GM12801 (cell line): ENCODE results near the gene GALNT6.

Experiments
- CTCF ChIP-seq: IDR thresholded peaks from one replicate; pipeline ENCODE4 v1.5.1; 2011; ENCODE audit warnings: control low read depth; ENCODE audit not compliant: insufficient read length; ENCODE audit errors: extremely low read depth

The GALNT6 gene

GRCh38 chr12:51428256-51428655, 37.0 kb upstream of the GALNT6 start:
- TF ChIP-seq CTCF: no peak

GRCh38 chr12:51424662-51425539, 33.7 kb upstream of the GALNT6 start, which contains the start of gene SLC4A8:
TSS of gene SLC4A8 (plus strand) at chr12:51424831. CDS start at chr12:51424988, 157 bp downstream.
- TF ChIP-seq CTCF: no peak

- no peak for TF ChIP-seq CTCF
Measured at GRCh38 chr12:51424094-51424661, 33.0 kb upstream of the GALNT6 start.

GRCh38 chr12:51421266-51421884, 30.2 kb upstream of the GALNT6 start:
- TF ChIP-seq CTCF: no peak

GRCh38 chr12:51419425-51420193, 28.4 kb upstream of the GALNT6 start:
- TF ChIP-seq CTCF: no peak

GRCh38 chr12:51417826-51418225, 26.6 kb upstream of the GALNT6 start:
- no peak for TF ChIP-seq CTCF

GRCh38 chr12:51415931-51416330, 24.7 kb upstream of the GALNT6 start:
- TF ChIP-seq CTCF: no peak
